ENCODE data around the gene STK24. TPM values are rescaled to one million over a fixed set of nuclear protein-coding genes. Genes with fewer than 3 reads are reported as not detected.
"Not testable (repeated sequence)": the region's sequence is repeated elsewhere in the genome, so short reads cannot be mapped to it uniquely, and the experiment has no call there.

Gene STK24
- total RNA-seq, result 100 to 1,000 TPM in 1 of 3 donors, 10 to 100 TPM in 2; 61.3 to 149 (median 71.9) TPM

GRCh38 chr13:98576963-98577835, at the start of gene STK24:
STK24 (minus strand) TSS chr13:98577107; CDS start chr13:98576786, 321 bp downstream.
- no peaks in the 10 kb centered on the region for H3K27me3 ChIP-seq
- intact Hi-C loops (cut with DNase I; ENCODE audit: low total_unique reads), result loop anchor here (10.0 kb wide), 2 partner anchors 72 to 132 kb away; no protein-coding TSS in a partner anchor

GRCh38 chr13:98626298-98626935, 49.5 kb upstream of the STK24 start:
- Histone ChIP-seq H3K27ac (no peak overlapping the region), H3K4me3 (no peak overlapping the region), H3K9me3 (no peaks in the 10 kb centered on the region), H3K36me3 (no peaks in the 10 kb centered on the region), H3K27me3 (no peaks in the 10 kb centered on the region), H3K4me1 (no peaks in the 10 kb centered on the region)
- no peak for TF ChIP-seq CTCF (IDR thresholded peaks at IDR 0.05)
- TF ChIP-seq POLR2A (IDR thresholded peaks at IDR 0.05), result no peak
- TF ChIP-seq POLR2AphosphoS5 (IDR thresholded peaks at IDR 0.05), result no peak
- no peak for DNase-seq (ENCODE audit: low spot score in 2 of 2)
- intact Hi-C loops (cut with DNase I; ENCODE audit: low total_unique reads), result no loop called here

More at GRCh38 chr13:98576963-98577835, at the start of gene STK24:
- Histone ChIP-seq H3K4me1 (peaks cover 0 to 6% of the 10 kb centered on the region in 2 donors), H3K4me3 (peak within 1 kb of the TSS; percentile 95 to 99 (median 98)), H3K36me3 (no peaks in the 10 kb centered on the region), H3K27ac (peak within 1 kb of the TSS; percentile 97 to 100), H3K9me3 (no peaks in the 10 kb centered on the region)
- TF ChIP-seq POLR2A (IDR thresholded peaks at IDR 0.05), result no peak
- peak in 2 of 3 donors; percentile 32 to 63 for TF ChIP-seq POLR2AphosphoS5 (IDR thresholded peaks at IDR 0.05)
- peak in 1 of 2 donors; percentile 45 for DNase-seq (ENCODE audit: low spot score in 2 of 2)

GRCh38 chr13:98624589-98624988, 47.7 kb upstream of the STK24 start:
- DNase-seq (ENCODE audit: low spot score in 2 of 2); H3K4me3 ChIP-seq; intact Hi-C loops (cut with DNase I; ENCODE audit: low total_unique reads); H3K27me3 ChIP-seq; H3K4me1 ChIP-seq; H3K36me3 ChIP-seq; H3K9me3 ChIP-seq; H3K27ac ChIP-seq: not testable (repeated sequence)

- intact Hi-C loops (cut with DNase I; ENCODE audit: low total_unique reads), result no loop called here
- Histone ChIP-seq H3K9me3 (no peaks in the 10 kb centered on the region), H3K4me3 (no peak overlapping the region), H3K27ac (no peak overlapping the region), H3K4me1 (no peaks in the 10 kb centered on the region), H3K27me3 (no peaks in the 10 kb centered on the region), H3K36me3 (no peaks in the 10 kb centered on the region)
- no peak for DNase-seq (ENCODE audit: low spot score in 2 of 2)
- TF ChIP-seq POLR2A (IDR thresholded peaks at IDR 0.05), result no peak
These were observed 46.0 kb upstream of the STK24 start for GRCh38 chr13:98622931-98623331.

- Histone ChIP-seq H3K9me3 (no peaks in the 10 kb centered on the region), H3K4me1 (no peaks in the 10 kb centered on the region), H3K36me3 (no peaks in the 10 kb centered on the region), H3K27me3 (no peaks in the 10 kb centered on the region), H3K4me3 (no peak overlapping the region), H3K27ac (no peak overlapping the region)
- intact Hi-C loops (cut with DNase I; ENCODE audit: low total_unique reads), result no loop called here
- no peak for DNase-seq (ENCODE audit: low spot score in 2 of 2)
- TF ChIP-seq POLR2A (IDR thresholded peaks at IDR 0.05) (no peak), CTCF (IDR thresholded peaks at IDR 0.05) (no peak), POLR2AphosphoS5 (IDR thresholded peaks at IDR 0.05) (no peak)
These were observed 42.6 kb upstream of the STK24 start for GRCh38 chr13:98619556-98619955.

- intact Hi-C loops (cut with DNase I; ENCODE audit: low total_unique reads); H3K27ac ChIP-seq; H3K4me1 ChIP-seq; H3K4me3 ChIP-seq; H3K9me3 ChIP-seq; H3K27me3 ChIP-seq; H3K36me3 ChIP-seq; DNase-seq (ENCODE audit: low spot score in 2 of 2): not testable (repeated sequence)
These were observed 38.7 kb upstream of the STK24 start for GRCh38 chr13:98615595-98615994.

- H3K36me3 ChIP-seq, result no peaks in the 10 kb centered on the region
- DNase-seq (ENCODE audit: low spot score in 2 of 2), result no peak
- H3K9me3 ChIP-seq, result no peaks in the 10 kb centered on the region
- H3K4me3 ChIP-seq, result no peak overlapping the region
- no peaks in the 10 kb centered on the region for H3K4me1 ChIP-seq
- TF ChIP-seq POLR2A (IDR thresholded peaks at IDR 0.05) (no peak), POLR2AphosphoS5 (IDR thresholded peaks at IDR 0.05) (no peak), CTCF (IDR thresholded peaks at IDR 0.05) (no peak)
- intact Hi-C loops (cut with DNase I; ENCODE audit: low total_unique reads), result no loop called here
- H3K27ac ChIP-seq, result no peak overlapping the region
- H3K27me3 ChIP-seq, result no peaks in the 10 kb centered on the region
These were observed 36.7 kb upstream of the STK24 start for GRCh38 chr13:98613591-98613990.

Measured in breast epithelium (tissue), 4 donors.